Endothelial cell of umbilical vein (primary cell): Measurements from ENCODE around the gene TSFM. TPM values are rescaled to one million over a fixed set of nuclear protein-coding genes. Genes with fewer than 3 reads are reported as not detected.

Source experiments
- BruUV-seq: library from RNA; stranded (reverse); fragments of 400-500 nt; replicated peaks from 2 replicates; lab custom pipeline; 2021; lab: Mats Ljungman, UMichigan
- CTCF ChIA-PET: fragments of 300-600, 350-600 bp; sonication (Branson Sonifier 250); formaldehyde crosslinking; loops from one replicate; lab custom pipeline; 2021; ENCODE audit warnings: antibody characterized with exemption, inconsistent platforms; lab: Charles Lee
- POLR2A ChIA-PET: fragments of 300-600, 350-600 bp; sonication (Branson Sonifier 250); formaldehyde crosslinking; loops from one replicate; lab custom pipeline; 2021; ENCODE audit warnings: antibody characterized with exemption, inconsistent platforms; lab: Charles Lee
- DNase-seq: peaks from one replicate; pipeline ENCODE4 v3.0.0-alpha.2; 2011; ENCODE audit warnings: low read depth, low spot score
- FAIRE-seq: peaks from 2 replicates; lab custom pipeline; 2011; peaks lifted over from hg19 to GRCh38; lab: Jason Lieb, UNC
- H2AFZ ChIP-seq: 2 replicates; pipeline ENCODE4 v1.6.0; 2012; ENCODE audit warnings: low read depth, low read length, control low read depth, inconsistent platforms
- H3K27ac ChIP-seq: 2 replicates; pipeline ENCODE4 v1.5.1; 2011; ENCODE audit warnings: low read depth, mild to moderate bottlenecking, control low read depth, low read length, moderate library complexity; ENCODE audit not compliant: insufficient read depth
- H3K27me3 ChIP-seq, 2 experiments: 2 replicates each; pipeline versions ENCODE4 v1.6.0 to v1.6.1; 2011; ENCODE audit warnings: low read length in 2 of 2, mixed read lengths in 1 of 2; ENCODE audit not compliant: control insufficient read depth in 2 of 2, insufficient read depth in 2 of 2
- H3K36me3 ChIP-seq, 2 experiments: 2 replicates in 1 of 2; 3 replicates in 1 of 2; pipeline ENCODE4 v1.5.1; 2011; ENCODE audit warnings: low read length in 2 of 2, mild to moderate bottlenecking in 1 of 2, moderate library complexity in 1 of 2; ENCODE audit not compliant: control insufficient read depth in 2 of 2, insufficient read depth in 2 of 2; ENCODE audit errors: extremely low read depth in 1 of 2
- H3K4me1 ChIP-seq: 3 replicates; pipeline ENCODE4 v1.5.1; 2011; ENCODE audit warnings: mild to moderate bottlenecking, low read length; ENCODE audit not compliant: control insufficient read depth, insufficient read depth; ENCODE audit errors: extremely low read depth
- H3K4me2 ChIP-seq: 2 replicates; pipeline ENCODE4 v1.6.1; 2011; ENCODE audit warnings: low read length, control low read depth, mixed read lengths; ENCODE audit not compliant: insufficient read depth
- H3K4me3 ChIP-seq, 3 experiments: fragments of 200-600 bp in 1 of 3; sonication (generic), shearing (Covaris generic) in 1 of 3; replicated peaks in 1 of 3; 2 replicates each; pipeline ENCODE4 v1.5.1; 2011 to 2016; ENCODE audit warnings: control low read depth in 3 of 3, low read length in 3 of 3, mild to moderate bottlenecking in 2 of 3, inconsistent platforms in 1 of 3, low read depth in 1 of 3, moderate library complexity in 1 of 3; ENCODE audit not compliant: insufficient read depth in 1 of 3
- H3K79me2 ChIP-seq: 2 replicates; pipeline ENCODE4 v1.6.0; 2012; ENCODE audit warnings: low read length, inconsistent platforms; ENCODE audit not compliant: control insufficient read depth, insufficient read depth
- H3K9ac ChIP-seq: replicated peaks from 2 replicates; pipeline ENCODE3; 2011; ENCODE audit warnings: low read length, control low read depth; ENCODE audit not compliant: insufficient read depth; ENCODE audit errors: extremely low read depth
- H3K9me1 ChIP-seq: replicated peaks from 3 replicates; pipeline ENCODE4 v1.6.0; 2011; ENCODE audit warnings: mild to moderate bottlenecking, low read length; ENCODE audit not compliant: control insufficient read depth, insufficient read depth; ENCODE audit errors: extremely low read depth
- H3K9me3 ChIP-seq: replicated peaks from 2 replicates; pipeline ENCODE4 v1.5.1; 2012; ENCODE audit warnings: low read length, inconsistent platforms; ENCODE audit not compliant: control insufficient read depth, insufficient read depth
- H4K20me1 ChIP-seq: replicated peaks from 2 replicates; pipeline ENCODE3; 2011; ENCODE audit warnings: mild to moderate bottlenecking, low read length; ENCODE audit not compliant: control insufficient read depth, insufficient read depth; ENCODE audit errors: extremely low read depth
- CTCF ChIP-seq, 2 donors: IDR thresholded peaks; 1 replicate in 1 of 2; 2 replicates in 1 of 2; pipeline ENCODE4 v1.5.1; 2011; ENCODE audit warnings: low read length in 2 of 2, mild to moderate bottlenecking in 2 of 2, moderate library complexity in 2 of 2, control low read depth in 1 of 2, inconsistent platforms in 1 of 2, low read depth in 1 of 2; ENCODE audit not compliant: insufficient read depth in 1 of 2; ENCODE audit errors: extremely low read depth in 1 of 2
- EZH2 ChIP-seq: IDR thresholded peaks from 2 replicates; pipeline ENCODE4 v1.6.1; 2012; ENCODE audit warnings: borderline replicate concordance, low read depth, mild to moderate bottlenecking, moderate library complexity, low read length, inconsistent platforms; ENCODE audit not compliant: severe bottlenecking
- FOS ChIP-seq: IDR thresholded peaks from 2 replicates; pipeline ENCODE4 v1.6.1; 2011; ENCODE audit warnings: mild to moderate bottlenecking, low read length, moderate library complexity, borderline replicate concordance; ENCODE audit not compliant: insufficient read depth
- GATA2 ChIP-seq: IDR thresholded peaks from 2 replicates; pipeline ENCODE4 v1.7.0; 2011; ENCODE audit warnings: low read depth, mild to moderate bottlenecking, moderate library complexity, mixed read lengths, low read length; ENCODE audit not compliant: insufficient read length, insufficient read depth
- JUN ChIP-seq: IDR thresholded peaks from 2 replicates; pipeline ENCODE4 v1.6.1; 2011; ENCODE audit warnings: borderline replicate concordance, low read depth; ENCODE audit not compliant: insufficient read length, insufficient read depth
- MYC ChIP-seq: IDR thresholded peaks from one replicate; pipeline ENCODE4 v1.6.1; 2011; ENCODE audit warnings: mild to moderate bottlenecking, low read depth, low read length
- POLR2A ChIP-seq: IDR thresholded peaks from 2 replicates; pipeline ENCODE4 v1.6.1; 2012; ENCODE audit warnings: low read depth, mild to moderate bottlenecking, control low read depth, low read length
- POLR2AphosphoS5 ChIP-seq: IDR thresholded peaks from 2 replicates; pipeline ENCODE4 v1.6.1; 2012; ENCODE audit warnings: low read depth, mild to moderate bottlenecking, control low read depth, low read length, moderate library complexity; ENCODE audit not compliant: insufficient read depth
- dilution Hi-C: fragments of 300-500 bp; cut with MboI; formaldehyde crosslinking; loops from one replicate; pipeline ENCODE4 v1.15.0; 2019; ENCODE audit warnings: low sequenced_read_pairs; ENCODE audit not compliant: extremely low pct_ligation_motif_present
- intact Hi-C: fragments of 100-400 bp; cut with micrococcal nuclease; formaldehyde crosslinking; loops from one replicate; pipeline ENCODE4 v1.10.0; 2022
- polyA plus RNA-seq, 4 experiments: library from polyadenylated mRNA; depleted of rRNA in 3 of 4; stranded (reverse) in 3 of 4; unstranded in 1 of 4; fragments of >200 nt; gene quantifications; 2 replicates each; pipeline versions ENCODE4 v1.2.1 to v1.2.3, GENCODE V29; 2011 to 2012; ENCODE audit warnings: missing spikeins in 1 of 4
- total RNA-seq: library from RNA; stranded (reverse); gene quantifications from 2 replicates; pipeline ENCODE4 v1.2.3, GENCODE V29; 2021
- TF ChIP-seq, protein P1 (sequence below): IDR thresholded peaks from 2 replicates; pipeline ENCODE4 v1.6.1; 2011; ENCODE audit not compliant: insufficient read depth, insufficient read length

TSFM gene
- total and polyA plus RNA-seq, 2 donors (not counting 3 experiments of a cell fraction or from before 2014, with no cell fraction given), result 16.5 to 41.8 TPM

- Histone ChIP-seq H3K4me2 (no peak overlapping the region), H3K27ac (no peak overlapping the region), H3K79me2 (no peaks in the 10 kb centered on the region), H3K27me3 (no peaks in the 10 kb centered on the region), H3K4me1 (peaks cover 5% of the 10 kb centered on the region), H3K4me3 (no peak overlapping the region), H3K9me3 (no peaks in the 10 kb centered on the region), H3K9me1 (no peaks in the 10 kb centered on the region), H2AFZ (no peak overlapping the region), H4K20me1 (no peaks in the 10 kb centered on the region), H3K36me3 (peaks cover 0 to 3% of the 10 kb centered on the region in 2 experiments), H3K9ac (no peak overlapping the region)
- intact Hi-C loops (no loop called here), dilution Hi-C loops (no loop called here)
- DNase-seq (no peak), FAIRE-seq (no peak)
- no peak for TF ChIP-seq POLR2AphosphoS5
- ChIA-PET POLR2A (no interaction called here), CTCF (no interaction called here)
- no TSS peak for BruUV-seq
These were observed 5.2 kb upstream of the TSFM start for GRCh38 chr12:57777367-57777766.

DNA sequence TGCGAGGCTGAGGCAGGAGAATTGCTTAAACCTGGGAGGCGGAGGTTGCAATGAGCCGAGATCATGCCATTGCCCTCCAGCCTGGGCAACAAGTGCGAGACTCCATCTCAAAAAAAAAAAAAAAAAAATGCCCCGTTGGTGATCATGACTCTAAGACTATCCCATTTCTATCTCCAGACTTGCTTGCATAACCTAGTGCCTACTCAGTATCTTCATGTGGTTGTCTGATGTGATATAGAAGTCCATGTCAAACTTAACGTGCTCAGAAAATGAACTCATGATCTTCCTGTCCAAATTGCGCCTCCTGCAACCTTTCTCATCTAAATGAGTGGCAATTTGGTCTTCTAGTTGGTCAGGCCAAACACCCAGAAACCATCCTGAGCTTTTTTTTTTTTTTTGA lies 4.7 kb upstream of the TSFM start:
- BruUV-seq, result no TSS peak
- Histone ChIP-seq H3K9me1 (no peaks in the 10 kb centered on the region), H3K4me3 (no peak overlapping the region), H3K9me3 (no peaks in the 10 kb centered on the region), H3K9ac (no peak overlapping the region), H3K36me3 (peaks cover 0 to 3% of the 10 kb centered on the region in 2 experiments), H3K27ac (no peak overlapping the region), H4K20me1 (no peaks in the 10 kb centered on the region), H3K4me1 (peaks cover 4% of the 10 kb centered on the region), H3K4me2 (no peak overlapping the region), H2AFZ (no peak overlapping the region), H3K27me3 (no peaks in the 10 kb centered on the region), H3K79me2 (peaks cover 2% of the 10 kb centered on the region)
- CTCF ChIA-PET, result interaction anchor here (1.1 kb wide), 1 partner anchor 21 kb away, joined by 4 read pairs; no protein-coding TSS in a partner anchor
- intact Hi-C loops, result no loop called here
- POLR2A ChIA-PET, result no interaction called here
- FAIRE-seq, result no peak
- dilution Hi-C loops, result no loop called here
- TF ChIP-seq POLR2AphosphoS5, result no peak
- no peak for TF ChIP-seq GATA2
- TF ChIP-seq POLR2A, result no peak
- TF ChIP-seq CTCF (IDR thresholded peaks at IDR 0.05; ENCODE audit: extremely low read depth in 1 of 2, insufficient read depth in 1 of 2, low read depth in 1 of 2, low read length in 2 of 2), result no peak
- no peak for TF ChIP-seq MYC
- TF ChIP-seq, protein P1, sequence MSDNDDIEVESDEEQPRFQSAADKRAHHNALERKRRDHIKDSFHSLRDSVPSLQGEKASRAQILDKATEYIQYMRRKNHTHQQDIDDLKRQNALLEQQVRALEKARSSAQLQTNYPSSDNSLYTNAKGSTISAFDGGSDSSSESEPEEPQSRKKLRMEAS, result no peak
- no peak for TF ChIP-seq JUN
- no peak for TF ChIP-seq FOS
- no peak for TF ChIP-seq EZH2
- no peak for DNase-seq
